ENCODE results near the gene KCNAB1. TPM values are rescaled to one million over a fixed set of nuclear protein-coding genes. Genes with fewer than 3 reads are reported as not detected.

Gene KCNAB1
- total RNA-seq, 2 experiments from 2014 or later = not detected

GRCh38 chr3:156511987-156512677 is 391.8 kb downstream of the KCNAB1 start:
- intact Hi-C loops (cut with micrococcal nuclease; ENCODE audit: unreplicated experiment) = no loop called here

GRCh38 chr3:156513619-156514018 is 393.2 kb downstream of the KCNAB1 start:
- CTCF ChIA-PET (ENCODE audit: unreplicated experiment) = no interaction called here
- Histone ChIP-seq H3K9me2 (ENCODE audit: insufficient read depth, low read length) (no peaks in the 10 kb centered on the region), H4K20me1 (ENCODE audit: insufficient read depth, low read length) (no peaks in the 10 kb centered on the region), H3K36me3 (ENCODE audit: insufficient read depth, low read length) (no peaks in the 10 kb centered on the region), H3K4me2 (ENCODE audit: low read length) (no peak overlapping the region), H3K79me2 (ENCODE audit: insufficient read depth, low read depth, low read length) (no peaks in the 10 kb centered on the region), H3K27ac (ENCODE audit: low read depth, low read length, poor library complexity, severe bottlenecking) (no peak overlapping the region), H3K4me3 (ENCODE audit: low read depth, low read length, poor library complexity, severe bottlenecking) (no peak overlapping the region), H3K9me3 (ENCODE audit: low read length) (no peaks in the 10 kb centered on the region), H3K4me1 (ENCODE audit: insufficient read depth, low read length, poor library complexity, severe bottlenecking) (peaks cover 7% of the 10 kb centered on the region), H2AFZ (ENCODE audit: low read length) (no peak overlapping the region)
- intact Hi-C loops (cut with micrococcal nuclease; ENCODE audit: unreplicated experiment) = no loop called here
- DNase-seq (ENCODE audit: low spot score) = no peak
- POLR2A ChIA-PET = interaction anchor here (1.7 kb wide), 1 partner anchor 10 kb away, joined by 6 read pairs; no protein-coding TSS in a partner anchor
- TF ChIP-seq CTCF (conservative IDR thresholded peaks at IDR 0.05; ENCODE audit: low read length) (no peak), EZH2phosphoT487 (IDR thresholded peaks at IDR 0.05; ENCODE audit: borderline replicate concordance, low read depth, low read length) (no peak)
- BruUV-seq (replicated peaks) = no TSS peak

More at GRCh38 chr3:156511987-156512677, 391.8 kb downstream of the KCNAB1 start:
- H2AFZ ChIP-seq (ENCODE audit: low read length) = peak overlapping the region; percentile 75
- no peaks in the 10 kb centered on the region for H3K79me2 ChIP-seq (ENCODE audit: insufficient read depth, low read depth, low read length)
- H3K4me1 ChIP-seq (ENCODE audit: insufficient read depth, low read length, poor library complexity, severe bottlenecking) = peaks cover 7% of the 10 kb centered on the region
- H3K4me3 ChIP-seq (ENCODE audit: low read depth, low read length, poor library complexity, severe bottlenecking) = no peak overlapping the region
- no peak overlapping the region for H3K4me2 ChIP-seq (ENCODE audit: low read length)
- H3K9me2 ChIP-seq (ENCODE audit: insufficient read depth, low read length) = no peaks in the 10 kb centered on the region
- no peaks in the 10 kb centered on the region for H4K20me1 ChIP-seq (ENCODE audit: insufficient read depth, low read length)
- ChIA-PET CTCF (ENCODE audit: unreplicated experiment) (no interaction called here), POLR2A (interaction anchor here (0.8 kb wide), 2 partner anchors 75 to 464 kb away, joined by 3 read pairs; no protein-coding TSS in a partner anchor)
- no peak for DNase-seq (ENCODE audit: low spot score)
- no peak overlapping the region for H3K27ac ChIP-seq (ENCODE audit: low read depth, low read length, poor library complexity, severe bottlenecking)
- BruUV-seq (replicated peaks) = no TSS peak
- no peak for TF ChIP-seq EZH2phosphoT487 (IDR thresholded peaks at IDR 0.05; ENCODE audit: borderline replicate concordance, low read depth, low read length)
- TF ChIP-seq CTCF (conservative IDR thresholded peaks at IDR 0.05; ENCODE audit: low read length) = no peak
- no peaks in the 10 kb centered on the region for H3K9me3 ChIP-seq (ENCODE audit: low read length)
- H3K36me3 ChIP-seq (ENCODE audit: insufficient read depth, low read length) = no peaks in the 10 kb centered on the region

GRCh38 chr3:156516284-156516683 is 395.9 kb downstream of the KCNAB1 start:
- intact Hi-C loops (cut with micrococcal nuclease; ENCODE audit: unreplicated experiment) = no loop called here
- BruUV-seq (replicated peaks) = no TSS peak

More at GRCh38 chr3:156516284-156516683, 395.9 kb downstream of the KCNAB1 start:
- Histone ChIP-seq H4K20me1 (ENCODE audit: insufficient read depth, low read length) (no peaks in the 10 kb centered on the region), H3K4me2 (ENCODE audit: low read length) (no peak overlapping the region), H3K9me3 (ENCODE audit: low read length) (no peaks in the 10 kb centered on the region), H3K79me2 (ENCODE audit: insufficient read depth, low read depth, low read length) (no peaks in the 10 kb centered on the region), H3K36me3 (ENCODE audit: insufficient read depth, low read length) (no peaks in the 10 kb centered on the region), H3K9me2 (ENCODE audit: insufficient read depth, low read length) (no peaks in the 10 kb centered on the region), H3K27ac (ENCODE audit: low read depth, low read length, poor library complexity, severe bottlenecking) (no peak overlapping the region), H3K4me1 (ENCODE audit: insufficient read depth, low read length, poor library complexity, severe bottlenecking) (peaks cover 7% of the 10 kb centered on the region), H3K4me3 (ENCODE audit: low read depth, low read length, poor library complexity, severe bottlenecking) (no peak overlapping the region), H2AFZ (ENCODE audit: low read length) (no peak overlapping the region)
- no peak for DNase-seq (ENCODE audit: low spot score)
- POLR2A ChIA-PET = no interaction called here
- TF ChIP-seq CTCF (conservative IDR thresholded peaks at IDR 0.05; ENCODE audit: low read length) (no peak), EZH2phosphoT487 (IDR thresholded peaks at IDR 0.05; ENCODE audit: borderline replicate concordance, low read depth, low read length) (no peak)
- CTCF ChIA-PET (ENCODE audit: unreplicated experiment) = no interaction called here

Data from OCI-LY7 (cell line).